ENCODE measurements around the gene NEURL1.

Gene NEURL1

GRCh38 chr10:103473261-103473671, 20.2 kb upstream of the NEURL1 start:
- TF ChIP-seq GATA3 (IDR thresholded peaks at IDR 0.05; ENCODE audit: low read depth, low read length), result no peak
- no peak for TF ChIP-seq GATA2 (IDR thresholded peaks at IDR 0.05; ENCODE audit: low read depth, low read length)

GRCh38 chr10:103474077-103474476, 19.4 kb upstream of the NEURL1 start:
- no peak for TF ChIP-seq GATA3 (IDR thresholded peaks at IDR 0.05; ENCODE audit: low read depth, low read length)
- no peak for TF ChIP-seq GATA2 (IDR thresholded peaks at IDR 0.05; ENCODE audit: low read depth, low read length)

GRCh38 chr10:103475437-103475836, 18.1 kb upstream of the NEURL1 start:
- TF ChIP-seq GATA3 (IDR thresholded peaks at IDR 0.05; ENCODE audit: low read depth, low read length) (no peak), GATA2 (IDR thresholded peaks at IDR 0.05; ENCODE audit: low read depth, low read length) (no peak)

GRCh38 chr10:103476046-103476768, 17.3 kb upstream of the NEURL1 start:
- TF ChIP-seq GATA3 (IDR thresholded peaks at IDR 0.05; ENCODE audit: low read depth, low read length) (no peak), GATA2 (IDR thresholded peaks at IDR 0.05; ENCODE audit: low read depth, low read length) (no peak)

- TF ChIP-seq GATA3 (IDR thresholded peaks at IDR 0.05; ENCODE audit: low read depth, low read length), result no peak
- TF ChIP-seq GATA2 (IDR thresholded peaks at IDR 0.05; ENCODE audit: low read depth, low read length), result no peak
Observed at GRCh38 chr10:103478671-103479070, 14.8 kb upstream of the NEURL1 start.

- TF ChIP-seq GATA2 (IDR thresholded peaks at IDR 0.05; ENCODE audit: low read depth, low read length) (no peak), GATA3 (IDR thresholded peaks at IDR 0.05; ENCODE audit: low read depth, low read length) (no peak)
Observed at GRCh38 chr10:103479135-103479534, 14.4 kb upstream of the NEURL1 start, which contains the start of gene CALHM3. TSS of gene CALHM3 (minus strand) at chr10:103479240. CDS start at chr10:103479032, 208 bp downstream.

- TF ChIP-seq GATA3 (IDR thresholded peaks at IDR 0.05; ENCODE audit: low read depth, low read length), result no peak
- no peak for TF ChIP-seq GATA2 (IDR thresholded peaks at IDR 0.05; ENCODE audit: low read depth, low read length)
Observed at GRCh38 chr10:103480521-103480920, 13.0 kb upstream of the NEURL1 start.

GRCh38 chr10:103481974-103482531, 11.5 kb upstream of the NEURL1 start:
- TF ChIP-seq GATA2 (IDR thresholded peaks at IDR 0.05; ENCODE audit: low read depth, low read length), result no peak
- no peak for TF ChIP-seq GATA3 (IDR thresholded peaks at IDR 0.05; ENCODE audit: low read depth, low read length)

- TF ChIP-seq GATA3 (IDR thresholded peaks at IDR 0.05; ENCODE audit: low read depth, low read length) (no peak), GATA2 (IDR thresholded peaks at IDR 0.05; ENCODE audit: low read depth, low read length) (no peak)
Observed at GRCh38 chr10:103487410-103487708, 6.1 kb upstream of the NEURL1 start.

- no peak for TF ChIP-seq GATA2 (IDR thresholded peaks at IDR 0.05; ENCODE audit: low read depth, low read length)
- no peak for TF ChIP-seq GATA3 (IDR thresholded peaks at IDR 0.05; ENCODE audit: low read depth, low read length)
Observed at GRCh38 chr10:103490986-103491314, 2.6 kb upstream of the NEURL1 start.

- TF ChIP-seq GATA3 (IDR thresholded peaks at IDR 0.05; ENCODE audit: low read depth, low read length) (no peak), GATA2 (IDR thresholded peaks at IDR 0.05; ENCODE audit: low read depth, low read length) (no peak)
Observed at GRCh38 chr10:103491729-103492364, 1.7 kb upstream of the NEURL1 start.

- TF ChIP-seq GATA3 (IDR thresholded peaks at IDR 0.05; ENCODE audit: low read depth, low read length), result no peak
- no peak for TF ChIP-seq GATA2 (IDR thresholded peaks at IDR 0.05; ENCODE audit: low read depth, low read length)
Observed at GRCh38 chr10:103492655-103493261, 747 bp upstream of the NEURL1 start.

GRCh38 chr10:103493916-103494877, 692 bp downstream of the NEURL1 start:
- TF ChIP-seq GATA2 (IDR thresholded peaks at IDR 0.05; ENCODE audit: low read depth, low read length) (no peak), GATA3 (IDR thresholded peaks at IDR 0.05; ENCODE audit: low read depth, low read length) (no peak)

GRCh38 chr10:103495321-103495720, 1.8 kb downstream of the NEURL1 start:
- no peak for TF ChIP-seq GATA3 (IDR thresholded peaks at IDR 0.05; ENCODE audit: low read depth, low read length)
- TF ChIP-seq GATA2 (IDR thresholded peaks at IDR 0.05; ENCODE audit: low read depth, low read length), result no peak

Data from SH-SY5Y (cell line).